RWPE1 (cell line): ENCODE measurements around the gene TMEM175.
"Not testable (repeated sequence)": the region's sequence is repeated elsewhere in the genome, so short reads cannot be mapped to it uniquely, and the experiment has no call there.

ENCODE experiments used
- CTCF ChIA-PET: fragments of 350-600 bp; sonication (Branson Sonifier 250); formaldehyde crosslinking; extraction: SDS; loops from one replicate; lab custom pipeline; 2021; lab: Yijun Ruan, JAX
- POLR2A ChIA-PET: fragments of 400-600 bp; formaldehyde crosslinking; extraction: SDS; loops from one replicate; lab custom pipeline; 2020; ENCODE audit warnings: antibody characterized with exemption; ENCODE audit not compliant: low non-redundant PET; lab: Yijun Ruan, JAX
- DNase-seq: peaks from one replicate; pipeline ENCODE4 v3.0.0; 2012; ENCODE audit warnings: low spot score
- H3K27ac ChIP-seq: fragments of 450-650 bp; 2 replicates; pipeline ENCODE4 v1.5.1; 2017
- CTCF ChIP-seq: fragments of 450-650 bp; conservative IDR thresholded peaks from 2 replicates; pipeline ENCODE4 v1.5.1; 2017; ENCODE audit warnings: low read depth, mild to moderate bottlenecking

TMEM175 gene

GRCh38 chr4:995311-996026, 63.2 kb downstream of the TMEM175 start:
- CTCF ChIA-PET = no interaction called here
- POLR2A ChIA-PET = no interaction called here
- H3K27ac ChIP-seq = no peak overlapping the region
- no peak for DNase-seq
- TF ChIP-seq CTCF = no peak

- no peak for TF ChIP-seq CTCF
- ChIA-PET CTCF (no interaction called here), POLR2A (no interaction called here)
- no peak for DNase-seq
- H3K27ac ChIP-seq = no peak overlapping the region
Observed at GRCh38 chr4:996030-996996, 64.1 kb downstream of the TMEM175 start.

GRCh38 chr4:996997-997374, 64.7 kb downstream of the TMEM175 start:
- DNase-seq = no peak
- CTCF ChIA-PET = no interaction called here
- TF ChIP-seq CTCF = no peak
- H3K27ac ChIP-seq = no peak overlapping the region
- POLR2A ChIA-PET = no interaction called here

GRCh38 chr4:997375-998071, 65.3 kb downstream of the TMEM175 start:
- ChIA-PET CTCF (no interaction called here), POLR2A (no interaction called here)
- no peak overlapping the region for H3K27ac ChIP-seq
- DNase-seq = no peak
- TF ChIP-seq CTCF = no peak

- TF ChIP-seq CTCF = no peak
- ChIA-PET POLR2A (no interaction called here), CTCF (interaction anchor here (0.6 kb wide), 1 partner anchor 26 kb away, joined by 4 read pairs; no protein-coding TSS in a partner anchor)
- DNase-seq = no peak
- no peak overlapping the region for H3K27ac ChIP-seq
Observed at GRCh38 chr4:998096-998691, 65.9 kb downstream of the TMEM175 start.

GRCh38 chr4:999240-999863, 67.1 kb downstream of the TMEM175 start:
- CTCF ChIA-PET, H3K27ac ChIP-seq, POLR2A ChIA-PET, DNase-seq: not testable (repeated sequence)
